ENCODE results near the gene VWF.

DNA sequence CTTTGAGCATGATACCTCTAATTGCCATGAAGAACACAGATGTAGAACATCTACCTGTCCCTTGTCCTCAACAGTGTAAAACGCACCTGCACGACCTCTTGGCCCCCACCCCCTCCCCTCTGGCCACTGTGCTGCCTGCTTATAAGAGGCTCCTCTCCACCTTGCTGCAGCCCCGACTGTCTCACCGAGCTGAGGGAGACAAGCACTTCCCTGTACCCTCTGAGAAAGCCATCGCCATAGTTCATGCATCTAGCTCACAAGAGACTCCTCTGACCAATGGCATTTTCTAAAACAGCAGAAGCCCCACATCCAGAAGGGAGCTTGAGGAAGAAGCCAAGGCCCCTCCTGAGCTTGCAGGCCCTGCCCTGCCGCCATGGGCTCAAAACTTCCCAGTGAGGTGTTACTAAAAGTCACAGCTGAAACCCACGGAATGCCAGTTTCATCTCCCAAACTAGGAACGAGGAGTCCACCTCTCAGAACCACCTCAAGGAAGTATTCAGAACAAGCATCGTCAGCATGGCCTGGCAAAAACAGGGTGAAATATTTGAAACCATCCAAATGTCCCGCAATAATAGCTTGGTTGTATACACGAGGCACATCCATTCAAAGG lies 157.9 kb downstream of the VWF start:
- TF ChIP-seq, protein P1, sequence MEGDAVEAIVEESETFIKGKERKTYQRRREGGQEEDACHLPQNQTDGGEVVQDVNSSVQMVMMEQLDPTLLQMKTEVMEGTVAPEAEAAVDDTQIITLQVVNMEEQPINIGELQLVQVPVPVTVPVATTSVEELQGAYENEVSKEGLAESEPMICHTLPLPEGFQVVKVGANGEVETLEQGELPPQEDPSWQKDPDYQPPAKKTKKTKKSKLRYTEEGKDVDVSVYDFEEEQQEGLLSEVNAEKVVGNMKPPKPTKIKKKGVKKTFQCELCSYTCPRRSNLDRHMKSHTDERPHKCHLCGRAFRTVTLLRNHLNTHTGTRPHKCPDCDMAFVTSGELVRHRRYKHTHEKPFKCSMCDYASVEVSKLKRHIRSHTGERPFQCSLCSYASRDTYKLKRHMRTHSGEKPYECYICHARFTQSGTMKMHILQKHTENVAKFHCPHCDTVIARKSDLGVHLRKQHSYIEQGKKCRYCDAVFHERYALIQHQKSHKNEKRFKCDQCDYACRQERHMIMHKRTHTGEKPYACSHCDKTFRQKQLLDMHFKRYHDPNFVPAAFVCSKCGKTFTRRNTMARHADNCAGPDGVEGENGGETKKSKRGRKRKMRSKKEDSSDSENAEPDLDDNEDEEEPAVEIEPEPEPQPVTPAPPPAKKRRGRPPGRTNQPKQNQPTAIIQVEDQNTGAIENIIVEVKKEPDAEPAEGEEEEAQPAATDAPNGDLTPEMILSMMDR (IDR thresholded peaks at IDR 0.05) = no peak
- TF ChIP-seq POLR2A (IDR thresholded peaks at IDR 0.05) = no peak

Measured in heart left ventricle (tissue), 13 donors.